Activated gamma-delta T cell treated with Interleukin-2 at 50 U/mL for 16 hours (primary cell): ENCODE data around the gene RC3H1.
"Not testable (repeated sequence)": the region's sequence is repeated elsewhere in the genome, so short reads cannot be mapped to it uniquely, and the experiment has no call there.

ENCODE experiments used
- DNase-seq: peaks from one replicate; pipeline ENCODE4 v3.0.0-alpha.2; 2020

Gene RC3H1, protein sequence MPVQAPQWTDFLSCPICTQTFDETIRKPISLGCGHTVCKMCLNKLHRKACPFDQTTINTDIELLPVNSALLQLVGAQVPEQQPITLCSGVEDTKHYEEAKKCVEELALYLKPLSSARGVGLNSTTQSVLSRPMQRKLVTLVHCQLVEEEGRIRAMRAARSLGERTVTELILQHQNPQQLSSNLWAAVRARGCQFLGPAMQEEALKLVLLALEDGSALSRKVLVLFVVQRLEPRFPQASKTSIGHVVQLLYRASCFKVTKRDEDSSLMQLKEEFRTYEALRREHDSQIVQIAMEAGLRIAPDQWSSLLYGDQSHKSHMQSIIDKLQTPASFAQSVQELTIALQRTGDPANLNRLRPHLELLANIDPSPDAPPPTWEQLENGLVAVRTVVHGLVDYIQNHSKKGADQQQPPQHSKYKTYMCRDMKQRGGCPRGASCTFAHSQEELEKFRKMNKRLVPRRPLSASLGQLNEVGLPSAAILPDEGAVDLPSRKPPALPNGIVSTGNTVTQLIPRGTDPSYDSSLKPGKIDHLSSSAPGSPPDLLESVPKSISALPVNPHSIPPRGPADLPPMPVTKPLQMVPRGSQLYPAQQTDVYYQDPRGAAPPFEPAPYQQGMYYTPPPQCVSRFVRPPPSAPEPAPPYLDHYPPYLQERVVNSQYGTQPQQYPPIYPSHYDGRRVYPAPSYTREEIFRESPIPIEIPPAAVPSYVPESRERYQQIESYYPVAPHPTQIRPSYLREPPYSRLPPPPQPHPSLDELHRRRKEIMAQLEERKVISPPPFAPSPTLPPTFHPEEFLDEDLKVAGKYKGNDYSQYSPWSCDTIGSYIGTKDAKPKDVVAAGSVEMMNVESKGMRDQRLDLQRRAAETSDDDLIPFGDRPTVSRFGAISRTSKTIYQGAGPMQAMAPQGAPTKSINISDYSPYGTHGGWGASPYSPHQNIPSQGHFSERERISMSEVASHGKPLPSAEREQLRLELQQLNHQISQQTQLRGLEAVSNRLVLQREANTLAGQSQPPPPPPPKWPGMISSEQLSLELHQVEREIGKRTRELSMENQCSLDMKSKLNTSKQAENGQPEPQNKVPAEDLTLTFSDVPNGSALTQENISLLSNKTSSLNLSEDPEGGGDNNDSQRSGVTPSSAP

DNA sequence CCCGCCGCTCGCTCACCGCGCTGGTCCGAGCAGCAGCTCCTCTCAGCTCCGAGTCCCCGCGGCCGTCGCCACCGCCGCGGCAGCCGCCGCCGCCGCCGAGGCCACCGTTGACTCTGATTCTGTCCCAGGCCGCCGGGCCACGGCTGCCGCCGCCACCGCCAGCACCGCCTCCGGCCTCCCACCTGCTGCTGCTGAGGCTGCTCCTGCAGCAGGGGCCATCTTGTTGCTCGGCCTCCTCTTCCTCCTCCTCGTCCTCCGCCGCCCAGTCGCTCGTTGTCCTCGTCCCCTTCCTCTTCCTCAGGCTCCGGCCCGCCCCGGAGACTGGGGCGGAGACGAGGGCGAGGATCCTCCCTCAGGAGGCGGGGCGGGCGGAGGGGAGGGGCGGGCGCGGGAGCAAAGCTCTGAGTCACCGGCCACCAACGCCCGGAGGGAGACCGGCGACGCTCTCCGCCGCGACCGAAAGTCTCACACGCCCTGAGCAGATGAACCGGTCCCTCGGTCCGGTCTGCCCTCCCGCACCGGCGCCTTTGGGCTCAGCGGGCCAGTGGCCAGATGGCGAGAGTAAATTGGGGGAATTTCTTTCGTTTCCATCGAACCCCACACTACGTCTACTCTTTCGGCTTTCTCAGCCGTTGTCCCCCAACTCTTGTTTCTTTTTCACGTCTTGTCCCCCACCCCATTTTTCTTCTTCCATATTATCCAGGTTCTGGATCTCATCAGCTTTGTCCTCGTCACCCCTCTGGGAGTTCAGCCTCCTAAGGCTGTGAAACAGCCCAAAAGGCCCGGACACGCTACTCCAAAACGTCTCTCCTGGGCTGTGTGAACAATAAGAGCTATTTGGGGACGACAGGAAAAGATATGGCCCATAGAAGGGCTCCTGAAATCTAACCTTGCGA lies at the start of gene RC3H1:
RC3H1 (minus strand) TSS at position 278 of the 896 bp plus-strand sequence. CDS start 29,372 bp downstream, outside the sequence.
- peak; percentile 86 for DNase-seq

DNA sequence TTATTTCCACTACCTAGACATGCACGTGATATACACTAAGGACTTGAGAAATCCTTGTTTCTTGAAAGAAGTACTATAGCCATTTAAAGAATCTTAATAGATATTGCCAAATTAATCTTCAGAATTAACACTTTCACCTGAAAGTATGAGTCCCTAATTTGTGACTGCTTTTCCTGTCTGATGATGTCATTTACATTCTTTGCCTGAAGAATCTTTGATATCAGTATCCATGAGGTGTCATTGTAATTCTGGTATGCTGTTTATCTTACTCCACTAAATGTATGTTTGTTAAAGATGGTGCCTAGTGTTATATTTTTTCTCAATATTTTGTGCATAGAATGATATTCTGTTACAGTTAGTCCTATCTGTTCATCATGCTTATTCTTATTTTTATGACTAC lies 48.5 kb upstream of the RC3H1 start:
- no peak for DNase-seq

DNA sequence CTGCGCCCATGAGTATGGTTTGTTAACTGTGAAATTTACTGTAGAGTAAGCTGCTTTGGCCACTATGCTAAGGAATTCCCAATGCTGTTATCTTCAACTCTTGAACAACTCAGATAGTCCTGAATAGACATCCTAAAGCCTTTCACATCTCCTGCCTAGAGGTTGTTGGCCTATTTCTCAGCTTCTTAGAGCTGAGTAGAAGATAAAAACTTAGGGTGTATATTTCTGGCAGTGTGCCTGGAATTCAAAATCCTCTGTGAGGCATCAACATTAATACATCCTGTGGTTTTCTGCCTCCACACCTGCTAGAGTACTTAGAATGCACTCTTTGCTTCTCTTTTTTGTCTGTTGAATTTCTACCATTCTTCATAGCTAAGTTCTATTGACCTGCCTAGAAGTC lies 45.8 kb upstream of the RC3H1 start:
- DNase-seq, result no peak

DNA sequence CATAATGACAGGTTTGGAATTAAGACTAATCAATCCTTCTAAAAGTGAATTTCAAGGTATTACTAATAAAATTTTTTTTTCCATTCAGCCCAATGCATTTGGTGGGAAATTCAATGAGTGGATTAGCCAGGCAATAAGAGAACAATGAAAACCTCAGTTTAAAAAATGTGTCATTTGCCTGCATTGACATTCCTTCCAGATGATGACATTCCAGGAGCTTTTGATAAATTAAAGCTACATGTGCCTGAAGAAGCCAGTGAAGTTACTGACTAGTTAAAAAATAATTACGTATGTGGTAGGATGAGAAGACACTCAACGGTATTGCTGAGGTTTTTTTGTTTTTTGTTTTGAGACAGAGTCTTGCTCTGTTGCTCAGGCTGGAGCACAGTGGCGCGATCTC lies 37.9 kb upstream of the RC3H1 start:
- no peak for DNase-seq

DNA sequence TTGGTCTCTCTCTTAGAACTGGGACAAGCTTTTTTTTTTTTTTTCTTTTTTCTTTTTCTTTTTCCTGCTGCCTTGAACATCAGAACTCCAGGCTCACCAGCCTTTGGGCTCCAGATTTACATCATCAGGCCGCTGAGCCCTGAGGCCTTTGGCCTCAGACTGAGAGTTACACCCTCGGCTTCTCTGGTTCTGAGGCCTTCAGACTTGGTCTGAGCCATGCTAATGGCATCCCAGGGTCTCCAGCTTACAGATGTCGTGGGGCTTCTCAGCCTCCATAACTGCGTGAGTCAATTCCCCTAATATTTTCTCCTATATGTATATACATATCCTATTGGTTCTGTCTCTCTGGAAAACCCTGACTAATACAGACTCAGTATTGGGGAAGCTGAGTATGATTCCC lies 36.5 kb upstream of the RC3H1 start:
- no peak for DNase-seq

DNA sequence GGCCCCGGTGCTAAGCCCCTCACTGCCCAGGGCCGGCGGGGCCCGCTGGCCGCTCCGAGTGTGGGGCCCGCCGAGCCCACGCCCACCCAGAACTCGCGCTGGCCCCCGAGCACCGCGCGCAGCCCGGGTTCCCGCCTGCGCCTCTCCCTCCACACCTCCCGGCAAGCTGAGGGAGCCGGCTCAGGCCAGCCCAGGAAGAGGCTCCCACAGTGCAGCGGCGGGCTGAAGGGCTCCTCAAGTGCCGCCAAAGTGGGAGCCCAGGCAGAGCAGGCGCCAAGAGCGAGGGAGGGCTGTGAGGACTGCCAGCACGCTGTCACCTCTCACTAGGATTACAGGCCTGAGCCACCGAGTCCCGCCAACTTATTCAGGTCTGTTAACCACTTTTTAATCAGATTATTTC lies 34.5 kb upstream of the RC3H1 start:
- DNase-seq, result not testable (repeated sequence)

DNA sequence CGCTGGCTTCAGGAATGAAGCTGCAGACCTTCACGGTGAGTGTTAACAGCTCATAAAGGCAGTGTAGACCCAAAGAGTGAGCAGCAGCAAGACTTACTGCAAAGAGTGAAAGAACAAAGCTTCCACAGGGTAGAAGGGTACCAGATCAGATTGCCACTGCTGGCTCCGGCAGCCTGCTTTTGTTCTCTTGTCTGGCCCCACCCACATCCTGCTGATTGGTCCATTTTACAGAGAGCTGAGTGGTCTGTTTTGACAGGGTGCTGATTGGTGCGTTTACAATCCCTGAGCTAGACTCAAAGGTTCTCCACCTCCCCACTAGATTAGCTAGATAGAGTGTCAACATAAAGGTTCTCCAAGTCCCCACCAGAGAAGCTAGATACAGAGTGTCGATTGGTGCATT lies 33.6 kb upstream of the RC3H1 start:
- not testable (repeated sequence) for DNase-seq

DNA sequence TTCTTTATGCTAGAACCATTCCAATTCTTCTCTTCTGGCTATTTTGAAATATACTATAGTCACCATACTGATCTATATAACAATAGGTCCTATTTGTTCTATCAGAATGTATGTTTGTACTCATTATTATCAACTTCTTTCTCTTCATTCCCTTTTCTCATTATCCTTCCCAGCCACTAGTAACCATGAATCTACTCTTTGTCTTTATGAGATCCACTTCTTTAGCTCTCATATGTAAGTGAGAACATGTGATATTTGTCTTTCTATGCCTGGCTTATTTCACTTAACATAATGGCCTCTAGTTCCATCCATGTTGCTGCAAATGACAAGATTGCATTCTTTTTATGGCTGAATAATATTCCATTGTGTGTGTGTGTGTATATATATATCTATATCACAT lies 31.7 kb upstream of the RC3H1 start:
- no peak for DNase-seq

DNA sequence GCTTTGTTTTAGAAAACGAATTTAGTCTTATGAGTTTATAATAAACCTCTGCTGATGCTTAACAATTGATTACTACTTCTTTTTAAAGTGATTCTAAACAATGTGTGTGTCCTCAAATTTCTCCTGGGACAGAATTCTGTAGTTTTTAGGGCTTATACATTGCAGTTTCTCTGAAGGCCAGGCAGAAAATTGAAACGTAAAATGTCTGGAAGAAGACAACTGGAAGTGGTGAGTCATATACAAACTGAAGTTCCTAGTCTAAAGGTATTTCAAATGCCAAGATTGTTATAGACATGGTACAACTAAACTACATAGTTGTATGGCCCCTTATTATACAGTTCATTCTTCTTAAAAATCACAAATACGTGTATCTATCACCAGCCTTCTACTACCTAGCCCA lies 30.5 kb upstream of the RC3H1 start:
- no peak for DNase-seq

DNA sequence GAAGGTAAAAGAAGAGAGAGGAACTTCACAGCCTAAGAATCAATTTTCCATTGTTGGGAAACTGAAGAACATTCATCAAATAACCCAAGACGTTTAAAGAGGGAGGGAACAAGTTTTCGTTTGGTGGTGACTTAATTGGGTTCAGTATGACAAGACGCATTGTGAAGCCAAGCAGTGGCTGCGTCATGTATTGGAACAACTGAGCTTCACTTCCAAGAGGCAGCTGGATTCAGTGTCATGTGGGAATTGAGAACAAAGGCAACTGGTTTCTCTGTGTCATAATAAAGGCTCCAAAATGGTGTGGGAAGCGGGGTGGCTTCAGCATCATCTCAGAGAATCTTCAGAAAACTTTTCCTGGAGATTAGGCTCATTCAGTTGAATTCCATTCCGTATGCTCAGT lies 29.8 kb upstream of the RC3H1 start:
- no peak for DNase-seq

DNA sequence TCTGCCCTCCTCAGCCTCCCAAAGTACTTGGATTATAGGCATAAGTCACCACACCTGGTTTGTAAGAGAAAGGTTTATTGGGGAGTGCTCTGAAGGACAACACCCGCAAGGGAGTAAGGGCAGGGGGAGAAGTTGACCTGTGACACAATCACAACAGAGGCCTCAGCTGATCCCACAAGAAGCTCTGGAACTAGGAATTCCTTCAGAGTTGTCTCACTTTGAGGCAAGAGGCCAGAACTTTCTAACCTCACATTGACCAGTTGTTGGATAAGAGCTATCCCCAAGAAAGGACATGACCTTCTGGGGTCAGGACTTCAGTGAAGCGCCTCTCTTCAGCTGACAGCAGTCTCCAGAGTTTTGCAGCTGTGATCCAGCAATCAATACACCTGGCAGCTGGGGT lies 27.4 kb upstream of the RC3H1 start:
- no peak for DNase-seq

DNA sequence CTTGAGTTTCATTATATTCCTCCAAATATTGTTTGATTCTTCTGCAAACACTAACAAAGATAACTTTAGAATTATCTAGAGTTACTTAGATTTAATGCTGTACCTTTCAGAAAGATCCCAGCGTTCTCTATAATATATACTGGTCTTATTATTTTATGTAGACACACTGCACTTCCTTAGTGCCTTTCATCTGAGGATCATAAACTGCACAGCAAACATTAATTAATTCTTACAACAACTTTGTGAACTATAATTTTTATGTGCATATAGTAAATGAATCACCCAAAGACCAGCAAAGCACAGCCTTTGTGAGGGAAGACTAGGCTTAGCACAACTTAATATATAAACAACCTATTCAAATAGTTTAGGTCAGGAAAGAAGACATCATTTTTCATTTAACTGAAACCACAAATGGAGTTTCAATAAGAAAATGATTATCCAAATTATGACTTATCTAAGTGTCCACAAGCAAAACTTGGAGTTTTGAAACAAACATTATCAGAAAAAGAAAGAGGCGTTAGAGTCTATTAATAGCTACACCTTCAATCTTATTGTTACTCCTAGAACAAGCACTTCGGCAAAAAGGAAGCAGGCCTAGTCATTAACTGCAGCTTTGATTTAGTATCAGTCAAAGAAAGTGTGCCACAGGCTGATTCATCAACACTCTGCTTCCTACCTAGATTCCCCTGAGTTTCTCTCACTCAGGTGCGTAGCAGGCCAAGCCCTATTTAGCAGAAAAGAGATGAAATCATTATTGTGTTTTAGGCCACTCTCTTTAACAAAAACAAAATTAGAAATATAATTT lies 22.5 kb upstream of the RC3H1 start:
- no peak for DNase-seq

DNA sequence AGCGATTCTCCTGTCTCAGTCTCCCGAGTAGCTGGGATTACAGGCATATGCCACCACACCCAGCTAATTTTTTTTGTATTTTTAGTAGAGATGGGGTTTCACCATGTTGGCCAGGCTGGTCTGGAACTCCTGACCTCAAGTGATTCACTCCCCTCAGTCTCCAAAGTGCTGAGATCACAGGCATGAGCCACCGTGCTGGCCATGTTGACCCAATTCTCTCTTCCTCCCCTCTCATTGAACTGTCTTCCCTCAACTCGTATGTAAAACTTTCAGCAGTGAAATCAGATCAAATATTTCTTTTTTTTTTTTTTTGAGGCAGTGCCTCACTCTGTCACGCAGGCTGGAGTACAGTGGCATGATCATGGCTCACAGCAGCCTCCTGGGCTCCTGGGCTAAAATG lies 20.4 kb upstream of the RC3H1 start:
- DNase-seq, result not testable (repeated sequence)

DNA sequence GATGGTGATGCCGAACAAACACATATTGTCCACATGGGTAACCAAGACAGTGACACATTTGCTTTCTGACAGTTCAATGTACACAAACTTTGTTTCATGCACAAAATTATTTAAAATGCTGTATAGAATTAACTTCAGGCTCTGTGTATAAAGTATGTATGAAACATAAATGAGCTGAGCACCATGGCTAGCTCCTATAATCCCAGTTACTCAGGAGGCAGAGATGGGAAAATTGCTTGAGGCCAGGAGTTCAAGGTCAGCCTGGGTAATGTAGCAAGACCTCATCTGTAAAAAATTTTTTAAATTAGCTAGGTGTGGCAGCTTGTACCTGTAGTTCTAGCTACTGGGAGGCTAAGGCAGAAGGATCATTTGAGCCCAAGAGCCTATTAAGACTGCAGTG lies 19.2 kb upstream of the RC3H1 start:
- no peak for DNase-seq

DNA sequence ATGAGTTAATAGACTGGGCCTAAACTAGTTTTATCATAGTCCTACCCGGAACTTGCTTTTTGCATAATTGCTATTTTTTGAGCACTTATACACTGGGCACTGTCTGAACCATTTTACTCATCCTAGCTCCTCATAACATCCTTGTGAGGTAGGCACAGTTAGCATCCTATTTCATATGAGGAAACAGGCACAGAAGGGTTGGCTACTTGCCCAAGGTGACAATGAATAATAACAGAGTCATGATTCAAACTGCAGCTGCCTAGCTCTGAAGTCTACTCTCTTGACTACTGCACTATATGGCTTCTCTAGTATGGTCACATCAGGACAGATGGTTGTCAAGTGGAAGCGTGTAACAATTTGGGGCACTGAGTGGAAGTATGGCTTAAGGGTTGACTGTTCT lies 18.2 kb upstream of the RC3H1 start:
- no peak for DNase-seq

DNA sequence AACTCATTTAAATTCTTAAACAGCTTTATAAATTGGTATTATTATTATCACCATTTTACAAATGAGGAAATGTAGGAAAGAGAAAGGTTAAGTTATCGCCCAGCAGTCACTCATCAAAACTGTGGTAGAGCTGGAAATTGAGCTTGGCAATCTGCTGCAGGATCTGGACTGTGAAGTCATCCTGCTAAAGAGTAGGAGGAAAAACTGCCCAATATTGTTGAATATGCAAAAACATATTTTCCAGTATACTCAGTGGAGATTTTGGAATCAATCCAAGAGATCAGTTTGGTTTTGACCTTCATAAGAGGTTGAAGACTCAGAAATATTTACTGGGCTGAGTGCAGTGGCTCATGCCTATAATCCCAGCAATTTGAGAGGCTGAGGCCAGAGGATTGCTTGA lies 16.9 kb upstream of the RC3H1 start:
- no peak for DNase-seq

DNA sequence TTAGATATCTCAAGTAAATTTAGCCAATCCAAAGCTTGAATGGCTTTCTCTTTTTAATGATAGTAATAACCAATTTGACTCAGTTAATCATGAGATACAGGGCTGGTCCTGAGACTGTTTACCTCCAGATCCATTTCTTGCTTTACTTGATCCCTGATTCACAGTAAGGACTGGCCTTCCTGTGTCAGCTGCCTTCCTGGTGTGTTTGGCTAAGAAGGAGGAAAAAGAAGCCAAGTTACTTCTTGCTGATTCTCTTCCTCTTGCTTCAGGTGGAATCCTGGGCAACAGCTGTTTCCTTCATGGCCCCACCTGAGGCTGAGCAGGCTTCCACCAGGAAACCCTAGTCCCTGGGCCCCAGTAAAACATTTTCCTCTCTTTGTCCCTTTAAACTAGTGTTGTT lies 14.6 kb upstream of the RC3H1 start:
- DNase-seq, result no peak

DNA sequence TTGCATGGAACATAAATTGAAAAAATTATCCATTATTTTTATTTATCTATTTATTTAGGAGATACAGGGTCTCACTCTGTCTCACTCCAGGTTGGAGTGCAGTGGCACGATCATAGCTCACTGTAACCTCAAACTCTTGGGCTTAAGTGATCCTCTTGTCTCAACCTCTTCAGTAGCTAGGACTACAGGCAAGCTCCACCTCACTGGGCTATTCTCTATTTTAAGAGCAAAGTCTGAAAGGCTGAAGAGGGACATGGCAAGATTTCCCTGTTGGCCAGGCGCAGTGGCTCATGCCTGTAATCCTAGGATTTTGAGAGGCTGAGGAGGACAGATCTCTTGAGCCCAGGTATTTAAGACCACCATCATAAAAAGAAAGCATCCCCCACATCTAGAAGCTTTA lies 14.0 kb upstream of the RC3H1 start:
- no peak for DNase-seq

DNA sequence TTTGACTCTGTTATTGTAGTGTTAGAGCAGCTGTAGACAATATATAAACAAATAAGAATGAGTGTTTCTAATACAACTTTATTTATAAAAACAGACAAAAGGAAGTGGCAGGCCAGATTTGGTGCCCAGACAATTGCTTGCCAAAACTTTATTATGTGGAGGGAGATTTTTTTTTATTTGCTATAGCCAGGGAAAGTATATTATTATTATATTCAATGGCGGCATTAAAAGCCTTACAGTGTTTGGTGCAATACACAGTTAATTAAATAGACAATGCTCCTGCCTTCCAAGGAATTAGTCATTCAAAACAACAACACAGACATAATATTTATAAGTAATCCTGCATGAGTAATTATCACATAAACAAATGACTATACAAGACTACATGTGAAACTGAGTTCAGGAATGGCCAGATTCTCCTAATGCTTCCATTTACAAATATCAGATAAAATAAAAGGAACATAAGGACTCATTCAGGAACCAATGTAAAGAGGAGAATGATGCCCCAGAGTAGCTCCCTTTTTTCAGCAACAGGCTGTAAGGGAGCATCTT lies 10.6 kb upstream of the RC3H1 start:
- no peak for DNase-seq

DNA sequence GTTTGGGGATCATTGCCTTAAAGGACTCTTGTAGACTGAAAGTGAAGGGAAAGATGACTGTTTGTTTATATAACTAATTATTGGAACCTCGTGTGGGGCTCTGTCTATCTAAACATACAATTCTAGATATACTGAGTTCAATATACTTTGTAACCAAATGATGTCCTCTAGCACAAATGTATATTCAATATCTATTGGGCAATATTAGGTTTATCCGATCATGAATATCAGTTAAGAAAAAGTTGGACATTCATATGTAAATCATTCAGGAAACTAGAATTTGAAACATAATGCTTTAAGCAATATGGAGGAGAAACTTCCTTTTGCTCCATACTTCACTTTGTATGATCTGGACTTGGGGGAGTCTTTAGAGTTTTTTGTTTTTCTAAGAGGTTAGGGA lies 8.9 kb upstream of the RC3H1 start:
- DNase-seq, result no peak

DNA sequence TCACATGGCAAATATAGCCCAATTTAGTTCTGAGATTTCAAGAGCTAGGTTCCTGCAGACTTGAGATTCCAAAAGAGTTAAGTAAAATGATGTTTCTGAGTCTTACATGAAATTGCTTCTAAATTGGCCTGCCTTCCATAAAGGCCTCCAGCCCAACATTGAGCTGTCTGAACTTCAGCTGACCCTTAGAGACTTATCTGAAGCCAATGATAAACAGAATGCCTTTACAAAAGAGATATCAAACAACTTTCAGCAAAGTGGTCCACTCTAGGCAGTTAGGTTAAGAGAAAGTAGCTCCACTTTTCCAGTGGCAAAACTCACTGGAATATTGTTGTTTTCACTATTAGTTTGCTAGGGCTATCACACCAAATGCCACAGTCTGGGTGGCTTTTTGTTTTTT lies 6.3 kb upstream of the RC3H1 start:
- no peak for DNase-seq
